PC-9 (cell line): ENCODE results near the gene STUB1.

Experiments used
- CTCF ChIP-seq: fragments of 200-600 bp; sonication (generic); conservative IDR thresholded peaks from 2 replicates; pipeline ENCODE4 v1.6.1; 2017; ENCODE audit warnings: mixed run types, antibody characterized with exemption, mild to moderate bottlenecking, moderate library complexity
- EZH2 ChIP-seq: fragments of 200-600 bp; sonication (generic); IDR thresholded peaks from 2 replicates; pipeline ENCODE4 v1.8.0; 2017; ENCODE audit warnings: antibody characterized with exemption, low read depth

DNA sequence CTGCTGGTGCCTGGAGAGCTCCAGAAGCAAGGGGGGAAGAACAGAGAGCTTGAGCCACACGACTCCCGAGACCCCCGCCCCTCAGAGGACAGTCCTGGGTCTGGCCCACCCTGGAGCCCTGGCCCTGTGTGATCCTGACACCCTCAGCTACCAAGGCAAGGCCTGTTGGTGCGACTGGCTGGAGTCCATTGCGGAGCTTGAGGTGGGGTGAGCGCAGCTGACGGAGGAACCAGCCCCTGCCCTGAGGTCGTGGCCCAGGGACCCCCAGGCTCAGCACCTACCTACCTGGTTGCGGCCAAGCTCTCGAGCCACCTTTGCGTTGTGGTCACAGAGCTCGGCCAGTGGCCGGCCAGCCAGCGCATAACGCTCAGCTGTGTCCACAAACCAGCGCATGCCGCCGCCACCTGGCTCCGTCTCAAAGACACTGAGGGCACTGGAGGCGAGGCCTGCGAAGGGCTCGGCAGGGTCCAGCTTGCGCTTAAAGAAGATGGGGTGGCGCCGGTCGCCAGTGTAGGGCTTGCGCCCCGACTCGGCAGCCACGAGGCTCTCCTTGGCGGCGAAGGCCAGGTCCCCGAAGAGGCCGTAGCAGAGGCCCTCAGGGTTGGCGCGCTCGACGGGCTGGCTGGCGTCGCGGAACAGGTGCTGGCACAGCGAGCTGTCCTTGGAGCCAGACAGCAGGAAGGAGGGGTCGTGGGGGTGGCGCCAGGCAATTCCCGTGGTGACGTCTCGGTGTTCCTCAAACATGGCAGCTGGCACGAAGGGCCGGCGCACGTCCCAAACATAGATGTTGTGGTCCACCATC is 6.5 kb downstream of the STUB1 start:
- TF ChIP-seq CTCF (no peak), EZH2 (no peak)
